NCI-H1092 treated with DMSO at 0.1 percent for 48 hours (cell line): Measurements from ENCODE around the gene TOMT.
A peak's percentile ranks its signal among the peaks of the same experiment; 100 is the strongest.

Source experiments
- DNase-seq: peaks from one replicate; lab custom pipeline; 2025; lab: John Stamatoyannopoulos, UW

TOMT gene

GRCh38 chr11:72085621-72086351 is 19.9 kb upstream of the TOMT start:
- DNase-seq: peak; percentile 66

DNA sequence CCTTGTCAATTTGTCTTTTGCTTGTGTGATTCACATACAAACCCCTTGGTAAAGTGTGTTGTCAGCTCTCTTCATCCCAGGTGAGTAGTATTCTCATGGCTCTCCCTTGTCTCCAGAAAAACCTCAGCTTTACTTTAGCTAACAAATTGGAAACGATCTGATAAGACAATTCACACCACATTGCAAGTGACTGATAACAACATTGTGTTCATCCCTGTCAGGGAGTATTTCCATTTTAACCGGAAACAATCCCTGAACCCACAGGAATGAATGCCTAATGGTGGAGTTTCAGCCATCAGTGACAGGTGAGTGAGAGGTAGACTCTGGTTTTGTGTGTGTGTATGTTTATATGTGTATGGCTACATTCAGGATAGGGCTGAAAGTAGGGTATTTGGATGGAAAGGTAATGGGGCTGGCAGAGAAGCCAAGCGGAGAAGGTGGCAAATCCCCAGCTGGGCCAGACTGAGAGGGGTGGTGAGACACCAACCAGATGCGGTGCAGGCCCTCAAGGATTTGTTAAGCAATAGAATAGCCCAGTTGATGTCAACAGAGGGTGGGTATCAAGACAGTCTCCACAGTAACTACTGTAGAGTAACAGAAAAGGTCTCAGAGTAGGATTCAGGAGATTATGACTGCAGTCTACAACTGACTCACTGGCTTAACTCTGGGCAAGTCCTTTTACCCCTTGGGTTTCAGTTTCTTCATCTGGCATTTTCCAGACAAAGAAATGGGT is 17.5 kb upstream of the TOMT start:
- DNase-seq: no peak

DNA sequence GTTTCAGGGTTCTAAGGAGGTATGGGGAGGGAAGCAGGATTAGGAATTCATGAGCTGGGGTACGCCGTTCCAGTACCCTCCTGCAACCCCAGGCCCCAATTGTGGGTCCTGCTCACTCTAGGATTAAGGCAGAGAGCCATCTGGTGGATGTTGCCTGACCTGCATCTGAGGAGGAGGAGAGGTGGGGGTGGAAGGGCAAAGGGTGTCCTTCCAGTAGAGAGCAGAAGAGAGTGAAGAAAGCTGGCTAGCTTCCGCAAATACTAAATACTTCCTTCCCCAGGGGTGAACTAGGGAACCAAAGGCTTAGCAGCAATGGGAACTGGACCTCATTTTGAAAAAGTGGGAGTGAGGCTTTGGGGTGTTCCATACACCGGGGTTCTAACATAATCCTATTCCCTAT is 14.4 kb upstream of the TOMT start:
- DNase-seq: peak; percentile 26

DNA sequence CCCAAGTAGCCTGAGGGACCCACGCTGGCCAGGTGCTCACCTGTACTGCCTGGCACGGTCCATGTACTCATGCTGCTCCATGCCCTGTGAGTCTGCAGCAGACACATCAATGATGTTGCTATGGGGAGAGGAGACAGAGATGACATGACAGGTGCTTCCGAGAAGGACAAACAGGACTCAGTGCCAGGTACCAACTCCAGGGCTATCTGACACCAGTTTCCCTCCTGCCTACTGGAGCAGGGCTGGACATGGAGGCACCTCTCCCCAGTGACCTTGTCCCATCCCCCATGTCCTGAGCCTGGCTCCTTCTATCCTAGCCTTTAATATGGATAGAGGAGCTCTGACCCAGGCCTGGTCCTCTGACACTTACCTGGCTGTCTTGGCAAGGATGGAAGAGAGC is 7.0 kb upstream of the TOMT start:
- no peak for DNase-seq

GRCh38 chr11:72100009-72100408 is 5.7 kb upstream of the TOMT start:
- DNase-seq: no peak

- DNase-seq: no peak
Observed at GRCh38 chr11:72100462-72100861, 5.3 kb upstream of the TOMT start.

DNA sequence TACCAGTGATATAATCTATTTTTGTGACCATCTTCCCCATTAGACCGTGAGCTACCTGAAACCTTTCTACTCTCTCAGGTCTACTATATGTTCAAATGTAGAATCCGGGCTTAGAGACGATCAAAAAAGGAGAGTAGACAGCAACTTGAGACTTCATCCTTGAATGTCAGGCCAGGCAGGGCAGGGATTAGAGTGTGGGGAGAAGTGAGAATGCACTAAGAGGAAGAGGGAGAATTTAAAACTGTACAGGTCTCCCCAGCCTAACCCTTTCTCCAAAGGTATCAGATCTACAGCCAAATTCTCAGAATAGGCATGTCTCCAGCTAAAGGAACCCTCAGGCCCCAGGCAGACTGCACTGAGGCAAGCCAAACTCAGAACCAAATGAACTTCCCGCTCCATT is 3.6 kb upstream of the TOMT start:
- no peak for DNase-seq

DNA sequence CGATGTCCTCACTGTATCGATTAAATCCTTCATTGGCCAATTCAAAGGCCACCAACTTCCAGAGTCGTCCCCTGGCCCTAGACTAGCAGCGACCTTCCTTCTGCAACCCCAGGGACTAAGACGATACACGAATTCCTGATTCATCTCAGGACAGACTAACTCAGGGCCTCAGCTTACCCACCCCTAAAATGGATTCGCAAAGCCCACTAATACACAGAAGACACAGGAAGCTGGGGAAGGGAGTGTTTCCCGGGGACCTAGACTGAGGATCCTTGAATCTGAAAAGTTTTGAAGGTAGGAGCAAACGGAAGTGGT is 3.1 kb upstream of the TOMT start:
- no peak for DNase-seq

GRCh38 chr11:72102946-72103753 is 2.6 kb upstream of the TOMT start, which contains the start of gene LAMTOR1:
Gene LAMTOR1 (minus strand): TSS chr11:72103297. CDS start chr11:72103224, 73 bp downstream.
- DNase-seq: peak; percentile 99

DNA sequence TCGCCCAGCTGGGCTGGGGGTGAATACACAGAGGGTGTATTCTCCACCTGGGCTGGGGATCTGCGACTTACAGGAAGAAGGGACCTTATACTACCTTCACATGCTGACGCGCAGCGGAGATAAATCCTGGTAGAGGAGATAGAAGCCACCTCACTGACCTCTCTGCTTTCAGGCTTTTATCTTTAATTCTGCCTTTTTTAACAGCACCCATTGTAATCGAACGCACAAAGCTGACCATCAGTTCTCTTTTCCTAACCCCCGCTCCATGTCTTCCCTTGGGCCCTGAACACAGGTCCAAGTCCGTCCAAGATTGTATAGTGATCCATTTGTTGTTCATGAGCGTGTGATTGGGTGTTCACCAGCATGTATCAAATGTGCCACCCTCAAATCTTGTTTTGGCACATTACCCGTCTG is 2.0 kb upstream of the TOMT start:
- no peak for DNase-seq

DNA sequence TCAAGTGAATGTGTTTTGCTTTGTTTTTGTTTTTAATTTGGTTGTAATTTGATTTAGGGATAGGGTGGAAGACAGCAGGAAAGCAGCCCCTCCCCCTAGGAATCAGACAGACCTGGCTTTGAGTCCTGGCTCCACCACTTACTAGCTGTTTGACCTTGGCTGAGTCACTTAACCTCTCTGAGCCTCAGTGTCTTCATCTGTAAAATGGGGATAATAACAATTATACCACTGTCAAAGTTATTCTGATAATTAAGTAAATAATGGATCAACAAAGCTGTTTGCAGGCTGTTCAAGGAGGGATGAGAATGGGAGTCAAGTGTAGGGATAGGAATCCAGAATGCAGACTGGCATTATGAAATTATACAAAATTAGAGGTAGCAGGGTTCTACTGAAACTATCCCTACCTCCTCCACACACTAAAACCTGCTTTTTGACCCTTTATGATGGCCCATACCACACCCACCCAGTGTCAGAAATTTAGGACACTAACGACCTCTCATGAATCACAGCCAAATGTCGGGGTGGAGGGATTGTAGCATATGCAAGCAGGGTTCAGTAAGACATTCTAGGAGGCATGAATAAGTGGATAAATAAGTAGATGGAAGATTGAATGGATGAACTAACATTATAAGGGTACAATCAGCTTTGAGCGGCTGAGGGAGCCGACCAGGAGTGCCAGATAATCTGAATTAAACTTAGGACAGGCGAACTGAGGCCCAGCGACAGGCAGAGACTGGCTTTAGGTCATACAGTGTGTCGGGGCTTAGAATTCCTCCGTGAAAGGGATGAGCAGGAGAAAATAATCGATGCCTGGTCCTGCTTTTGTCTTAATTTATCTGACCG is 5.8 kb downstream of the TOMT start:
- DNase-seq: no peak

- DNase-seq: peak; percentile 100
Observed at GRCh38 chr11:72112143-72112977, 6.6 kb downstream of the TOMT start, which contains the start of gene ANAPC15. Gene ANAPC15 (minus strand): TSS chr11:72112695. CDS start chr11:72111276, 1,419 bp downstream.

DNA sequence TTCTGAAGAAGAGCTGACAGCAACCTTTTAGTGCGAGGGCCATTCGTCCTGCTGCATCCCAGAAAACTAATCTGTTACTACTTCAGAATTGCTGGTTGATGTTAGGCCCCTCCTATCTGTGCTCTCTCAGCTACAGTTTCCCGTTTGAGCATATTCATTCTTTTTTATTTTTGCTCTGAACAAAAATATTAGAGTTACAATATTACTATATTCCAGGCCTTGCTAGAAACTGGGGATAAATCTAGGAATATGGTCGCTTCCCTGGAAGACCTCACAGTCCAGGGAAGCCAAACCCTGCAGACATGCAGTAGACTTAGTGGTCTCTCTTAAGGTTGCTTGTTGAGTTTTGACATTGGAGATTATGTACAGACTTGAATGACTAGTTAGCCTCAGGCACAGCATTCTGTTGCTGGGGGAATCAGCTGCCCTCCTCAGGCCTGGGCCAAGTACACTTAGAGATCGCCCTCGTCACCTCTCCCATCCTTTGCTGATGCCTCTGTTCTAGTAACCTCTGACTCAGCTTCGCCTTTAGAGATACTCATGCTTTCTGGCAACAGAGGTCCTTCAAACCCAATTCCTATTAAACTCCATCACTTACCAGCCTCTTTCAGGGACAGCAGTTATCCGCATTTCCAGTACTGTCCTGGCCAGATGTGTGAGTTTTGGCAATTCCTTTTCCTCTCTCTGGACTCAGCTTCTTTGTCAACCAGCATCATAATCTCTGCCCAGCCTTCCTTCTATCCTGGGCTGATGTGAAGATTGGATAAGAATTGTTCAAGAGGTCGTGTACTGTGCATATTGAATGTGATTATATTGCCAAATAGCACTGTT is 7.5 kb downstream of the TOMT start:
- no peak for DNase-seq

GRCh38 chr11:72114570-72114969 is 8.8 kb downstream of the TOMT start:
- no peak for DNase-seq

DNA sequence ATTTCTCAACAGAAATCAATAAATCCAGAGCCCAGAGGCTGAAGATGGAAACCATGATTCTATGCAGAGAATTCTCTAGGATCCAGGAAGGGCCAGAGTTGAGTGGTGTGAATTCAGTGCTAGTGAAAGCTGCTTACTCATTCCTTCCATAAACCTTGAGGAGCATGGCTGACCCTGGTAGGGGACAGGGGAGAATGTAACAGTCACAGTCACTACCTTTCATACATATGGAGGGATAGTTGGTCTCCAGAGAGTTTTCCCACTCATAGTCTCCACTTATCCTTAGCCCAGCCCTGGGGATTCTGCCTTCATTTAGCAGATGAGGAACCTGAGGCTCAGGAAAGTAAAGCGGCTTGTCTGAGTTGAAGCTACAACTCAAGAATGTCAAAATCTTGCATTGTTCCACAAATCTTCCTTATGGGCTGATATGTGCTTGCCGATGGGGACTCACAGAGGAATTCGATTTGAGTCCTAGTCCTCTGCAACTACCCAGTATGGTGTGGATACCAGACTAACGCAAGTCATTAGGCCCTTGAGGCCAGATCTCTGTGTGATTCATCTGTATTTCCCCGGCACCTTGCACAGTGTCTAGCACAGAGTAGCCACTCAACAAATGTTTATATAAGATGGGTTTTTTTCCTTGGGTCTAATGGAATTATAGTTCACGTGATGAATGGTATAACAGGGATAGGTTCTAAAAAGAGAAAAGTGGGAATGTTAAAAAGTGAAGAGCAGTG is 10.5 kb downstream of the TOMT start:
- no peak for DNase-seq

GRCh38 chr11:72119198-72119597 is 13.5 kb downstream of the TOMT start:
- no peak for DNase-seq

- no peak for DNase-seq
Observed at GRCh38 chr11:72120930-72121329, 15.2 kb downstream of the TOMT start.

DNA sequence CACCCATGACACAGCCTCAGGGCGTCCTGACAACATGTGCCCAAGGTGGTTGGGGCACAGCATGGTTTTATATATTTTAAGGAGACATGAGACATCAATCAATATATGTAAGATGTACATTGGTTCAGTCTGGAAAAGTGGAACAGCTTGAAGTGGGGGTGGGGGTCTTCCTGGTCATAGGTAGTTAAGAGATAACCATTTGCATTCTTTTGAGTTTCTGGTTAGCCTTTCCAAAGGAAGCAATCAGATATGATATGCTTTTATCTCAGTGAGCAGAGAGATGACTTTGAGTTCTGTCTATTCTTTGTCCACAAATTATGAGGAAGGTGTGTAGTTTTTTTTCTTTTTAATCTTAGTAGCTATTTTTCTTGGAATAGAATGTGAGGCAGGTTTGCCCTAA is 16.9 kb downstream of the TOMT start:
- DNase-seq: no peak

GRCh38 chr11:72123117-72123653 is 17.5 kb downstream of the TOMT start:
- no peak for DNase-seq
